ENCODE results near the gene NAV1.
"Not testable (repeated sequence)": the region's sequence is repeated elsewhere in the genome, so short reads cannot be mapped to it uniquely, and the experiment has no call there.

NAV1 gene

DNA sequence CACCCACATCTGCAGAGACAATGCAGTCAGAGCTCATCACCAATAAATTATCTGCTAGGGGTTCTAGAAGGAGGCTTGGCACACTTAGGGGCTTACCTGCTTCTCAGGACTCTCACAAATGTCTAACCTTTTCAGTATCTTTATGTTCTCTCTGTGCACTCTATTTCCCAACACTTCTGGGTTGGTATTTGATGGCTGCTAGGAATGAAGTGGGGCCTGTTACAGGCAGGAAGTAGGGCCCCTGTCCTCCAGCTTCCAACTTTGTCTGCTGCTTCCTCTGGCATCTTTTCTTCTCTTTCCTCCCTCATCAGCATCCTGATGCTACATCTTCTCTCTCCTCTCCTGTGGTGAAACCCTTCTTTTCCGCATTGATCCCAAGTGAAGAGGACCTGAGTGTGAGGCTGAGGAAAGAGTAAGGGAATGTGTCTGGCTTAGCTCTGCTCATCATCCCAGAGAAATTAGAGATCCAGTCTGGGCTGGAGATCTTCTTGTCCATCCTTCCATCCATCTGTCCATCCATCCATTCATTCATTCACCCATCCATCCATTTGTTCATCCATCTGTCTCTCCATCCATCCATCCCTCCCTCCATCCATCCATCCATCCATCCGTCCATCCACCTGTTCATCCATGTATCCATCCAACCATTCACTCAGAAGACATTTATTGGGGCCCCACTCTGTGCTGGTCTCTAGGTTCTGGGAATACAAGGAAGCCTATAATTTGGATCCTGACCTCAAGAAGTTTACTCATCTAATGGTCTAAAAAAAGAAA lies 29.1 kb upstream of the NAV1 start:
- DNase-seq (ENCODE audit: low spot score in 2 of 2) = no peak
- Histone ChIP-seq H3K27me3 (ENCODE audit: low read depth) (no peaks in the 10 kb centered on the region), H3K9me3 (no peaks in the 10 kb centered on the region)

DNA sequence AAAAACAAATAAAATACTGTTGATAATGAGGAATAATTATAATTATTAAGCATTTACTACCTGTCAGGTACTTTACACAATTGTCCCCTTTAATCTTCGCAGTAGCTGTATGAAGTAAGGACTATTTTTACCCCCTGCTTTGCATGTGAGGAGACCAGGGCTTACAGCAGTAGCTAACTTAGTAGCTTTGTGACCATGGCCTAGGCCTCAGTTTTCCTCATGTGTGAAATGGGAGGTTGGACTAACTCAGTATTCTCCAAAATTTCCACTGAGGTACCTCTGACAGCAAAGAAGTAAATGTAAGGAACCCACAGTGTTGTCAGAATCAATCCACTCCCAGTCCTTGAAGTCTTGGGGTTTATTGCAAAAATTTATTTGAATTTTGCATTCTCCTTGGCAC lies 28.2 kb upstream of the NAV1 start:
- H3K9me3 ChIP-seq = no peaks in the 10 kb centered on the region
- peaks cover 17% of the 10 kb centered on the region for H3K4me1 ChIP-seq
- in situ Hi-C loops (cut with MboI; ENCODE audit: low sequenced_read_pairs) = no loop called here
- DNase-seq (ENCODE audit: low spot score in 2 of 2) = no peak
- H3K36me3 ChIP-seq (replicated peaks) = no peaks in the 10 kb centered on the region
- H3K4me3 ChIP-seq = no peak overlapping the region
- H3K27me3 ChIP-seq (ENCODE audit: low read depth) = no peaks in the 10 kb centered on the region

More for the DNA sequence above, 29.1 kb upstream of the NAV1 start:
- Histone ChIP-seq H3K4me3 (no peak overlapping the region), H3K36me3 (replicated peaks) (no peaks in the 10 kb centered on the region), H3K4me1 (peaks cover 19% of the 10 kb centered on the region)
- in situ Hi-C loops (cut with MboI; ENCODE audit: low sequenced_read_pairs) = no loop called here

DNA sequence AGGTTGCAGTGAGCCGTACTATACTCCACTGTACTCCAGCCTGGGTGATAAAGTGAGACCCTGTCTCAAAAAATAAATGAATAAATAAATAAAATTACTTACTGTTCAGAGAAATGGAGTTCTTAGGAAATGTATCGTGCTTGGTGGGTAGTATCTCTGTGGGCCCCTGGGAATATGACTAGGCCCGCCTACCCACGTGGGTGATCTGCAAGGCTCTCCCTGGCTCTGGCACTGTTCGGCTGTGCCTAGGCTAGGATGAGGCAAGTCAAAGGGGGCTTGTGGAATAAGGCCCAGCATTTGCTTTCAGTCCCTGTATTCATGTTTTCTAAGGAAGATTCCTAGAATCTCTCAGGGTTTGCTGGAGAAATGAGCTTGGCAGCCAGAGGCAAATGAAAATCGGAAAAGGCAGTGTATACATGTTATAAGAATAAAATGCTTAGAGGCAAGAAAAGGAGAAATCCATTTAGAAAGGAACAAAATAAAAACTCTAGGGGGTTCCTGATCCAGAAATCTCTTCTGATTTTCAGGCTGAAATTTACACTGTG lies 27.5 kb upstream of the NAV1 start:
- Histone ChIP-seq H3K36me3 (replicated peaks) (no peaks in the 10 kb centered on the region), H3K27me3 (ENCODE audit: low read depth) (no peaks in the 10 kb centered on the region), H3K4me3 (no peak overlapping the region), H3K9me3 (no peaks in the 10 kb centered on the region), H3K4me1 (peaks cover 9% of the 10 kb centered on the region)
- in situ Hi-C loops (cut with MboI; ENCODE audit: low sequenced_read_pairs) = no loop called here
- no peak for DNase-seq (ENCODE audit: low spot score in 2 of 2)

DNA sequence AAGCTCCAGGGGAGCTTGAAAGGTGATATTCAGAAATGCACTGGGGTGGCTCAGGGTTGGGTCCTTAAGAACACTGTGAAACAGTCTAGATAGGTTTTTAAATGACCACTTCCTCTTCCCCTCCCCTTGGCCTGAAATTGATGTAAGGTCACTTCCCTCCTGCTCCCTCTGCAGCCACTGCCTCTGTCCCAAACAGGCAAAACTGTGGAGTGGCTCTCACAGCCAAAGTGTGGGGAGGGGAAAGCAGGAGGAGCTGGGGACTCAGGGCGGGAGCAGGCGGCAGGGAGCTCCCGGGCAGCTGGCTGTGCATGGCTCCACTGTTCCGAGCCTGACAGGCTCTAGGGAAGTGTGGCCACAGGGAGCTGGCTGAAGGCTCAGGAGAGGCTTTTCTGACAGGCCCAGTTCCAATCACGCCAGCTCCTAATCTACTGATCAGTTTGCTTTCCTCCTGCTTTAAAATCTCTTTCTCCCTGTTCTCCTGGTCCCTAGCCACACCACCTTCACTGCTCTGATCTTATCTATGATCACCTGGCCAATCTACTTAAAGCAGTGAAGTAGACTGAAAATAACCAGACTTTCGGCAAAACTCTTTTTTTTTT lies 26.9 kb upstream of the NAV1 start:
- no peak for DNase-seq (ENCODE audit: low spot score in 2 of 2)
- no peaks in the 10 kb centered on the region for H3K9me3 ChIP-seq
- H3K4me3 ChIP-seq = no peak overlapping the region
- H3K27me3 ChIP-seq (ENCODE audit: low read depth) = no peaks in the 10 kb centered on the region
- no peaks in the 10 kb centered on the region for H3K36me3 ChIP-seq (replicated peaks)
- in situ Hi-C loops (cut with MboI; ENCODE audit: low sequenced_read_pairs) = no loop called here
- peaks cover 7% of the 10 kb centered on the region for H3K4me1 ChIP-seq

DNA sequence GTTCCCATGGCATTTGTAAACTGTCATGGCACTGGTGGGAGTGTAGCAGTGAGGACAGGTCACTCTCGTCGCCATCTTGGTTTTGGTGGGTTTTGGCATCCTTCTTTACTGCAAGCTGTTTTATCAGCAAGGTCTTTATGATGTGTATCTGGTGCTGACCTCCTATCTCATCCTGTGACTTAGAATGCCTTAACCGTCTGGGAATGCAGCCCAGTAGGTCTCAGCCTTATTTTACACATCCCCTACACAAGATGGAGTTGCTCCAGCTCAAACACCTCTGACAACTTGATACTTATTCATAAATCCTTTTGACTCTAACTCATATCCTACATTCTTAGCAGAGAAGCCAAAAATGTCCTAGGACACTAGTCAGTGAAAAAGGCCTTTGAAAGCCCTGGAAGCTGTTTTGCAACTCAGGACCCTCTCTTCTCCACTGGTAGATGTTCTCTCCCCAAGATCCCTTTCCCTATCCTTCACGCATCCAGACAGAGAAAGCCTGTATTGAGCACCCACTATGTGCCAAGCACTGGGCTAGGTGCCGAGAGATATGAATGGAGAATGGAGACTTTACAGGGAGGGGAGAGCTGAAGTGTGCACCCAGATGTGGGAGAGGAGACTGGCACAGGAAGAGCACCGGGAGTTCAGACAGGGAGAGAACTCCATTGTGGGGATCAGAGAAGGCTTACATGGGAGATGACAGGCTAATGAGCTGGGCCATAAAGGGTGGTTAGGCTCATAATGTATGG lies 25.3 kb upstream of the NAV1 start:
- Histone ChIP-seq H3K4me3 (no peak overlapping the region), H3K36me3 (replicated peaks) (no peaks in the 10 kb centered on the region), H3K4me1 (peaks cover 3% of the 10 kb centered on the region; the same call in 1 of the 2 replicates), H3K9me3 (no peaks in the 10 kb centered on the region), H3K27me3 (ENCODE audit: low read depth) (no peaks in the 10 kb centered on the region)
- no peak for DNase-seq (ENCODE audit: low spot score in 2 of 2)
- in situ Hi-C loops (cut with MboI; ENCODE audit: low sequenced_read_pairs) = no loop called here

DNA sequence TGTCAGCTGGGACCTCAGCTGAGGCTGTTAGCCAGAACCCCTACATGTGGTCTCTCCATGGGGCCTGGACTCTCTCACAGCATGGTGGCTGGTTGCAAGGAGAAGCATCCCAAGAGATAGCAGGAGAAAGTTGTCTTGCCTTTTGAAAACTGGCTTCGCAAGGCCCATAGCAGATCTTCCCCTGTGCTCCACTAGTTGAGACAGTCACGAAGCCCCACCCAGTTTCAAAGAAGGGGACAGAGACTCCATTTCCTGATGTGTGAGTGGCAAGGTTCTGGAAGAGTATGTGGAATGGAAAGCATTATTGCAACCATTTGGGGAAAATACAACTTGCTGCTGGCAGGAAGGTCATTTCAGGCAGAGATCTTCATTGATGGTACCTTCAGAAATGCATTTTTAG lies 24.5 kb upstream of the NAV1 start:
- in situ Hi-C loops (cut with MboI; ENCODE audit: low sequenced_read_pairs) = no loop called here
- H3K9me3 ChIP-seq = no peaks in the 10 kb centered on the region
- H3K36me3 ChIP-seq (replicated peaks) = no peaks in the 10 kb centered on the region

DNA sequence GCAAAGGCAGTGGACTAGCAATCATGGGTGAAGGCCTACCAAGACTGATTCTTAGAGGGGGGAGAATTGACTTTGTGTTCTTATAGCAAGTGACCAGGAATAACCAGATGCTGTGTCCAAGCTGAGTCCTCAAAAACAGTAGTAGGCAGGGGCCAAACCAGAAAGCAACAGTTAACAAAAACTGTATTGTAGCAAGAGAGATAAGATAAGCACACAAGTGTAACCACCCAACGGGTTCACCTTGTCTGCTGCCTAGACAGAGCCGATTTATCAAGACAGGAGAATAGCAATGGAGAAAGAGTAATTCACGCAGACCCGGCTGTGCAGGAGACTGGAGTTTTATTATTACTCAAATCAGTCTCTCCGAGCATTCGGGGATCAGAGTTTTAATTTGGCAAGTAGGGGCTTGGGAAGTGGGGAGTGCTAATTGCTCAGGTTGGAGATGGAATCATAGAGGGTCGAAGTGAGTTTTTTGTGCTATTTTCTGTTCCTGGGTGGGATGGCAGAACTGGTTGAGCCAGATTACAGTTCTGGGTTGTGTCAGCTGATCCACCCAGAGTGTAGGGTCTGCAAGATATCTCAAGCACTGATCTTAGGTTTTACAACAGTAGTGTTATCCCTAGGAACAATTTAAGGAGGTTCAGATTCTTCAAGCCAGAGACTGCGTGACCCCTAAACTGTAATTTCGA lies 23.7 kb upstream of the NAV1 start:
- no peak overlapping the region for H3K4me3 ChIP-seq
- no peaks in the 10 kb centered on the region for H3K27me3 ChIP-seq (ENCODE audit: low read depth)
- DNase-seq (ENCODE audit: low spot score in 2 of 2) = no peak
- H3K4me1 ChIP-seq = peaks cover 3% of the 10 kb centered on the region; the same call in 1 of the 2 replicates
- in situ Hi-C loops (cut with MboI; ENCODE audit: low sequenced_read_pairs) = loop anchor here (5.0 kb wide), 1 partner anchor 68 kb away; no protein-coding TSS in a partner anchor
- no peaks in the 10 kb centered on the region for H3K36me3 ChIP-seq (replicated peaks)
- no peaks in the 10 kb centered on the region for H3K9me3 ChIP-seq

More for the DNA sequence above, 24.5 kb upstream of the NAV1 start:
- Histone ChIP-seq H3K4me1 (peaks cover 3% of the 10 kb centered on the region; the same call in 1 of the 2 replicates), H3K27me3 (ENCODE audit: low read depth) (no peaks in the 10 kb centered on the region), H3K4me3 (no peak overlapping the region)
- DNase-seq (ENCODE audit: low spot score in 2 of 2) = no peak

DNA sequence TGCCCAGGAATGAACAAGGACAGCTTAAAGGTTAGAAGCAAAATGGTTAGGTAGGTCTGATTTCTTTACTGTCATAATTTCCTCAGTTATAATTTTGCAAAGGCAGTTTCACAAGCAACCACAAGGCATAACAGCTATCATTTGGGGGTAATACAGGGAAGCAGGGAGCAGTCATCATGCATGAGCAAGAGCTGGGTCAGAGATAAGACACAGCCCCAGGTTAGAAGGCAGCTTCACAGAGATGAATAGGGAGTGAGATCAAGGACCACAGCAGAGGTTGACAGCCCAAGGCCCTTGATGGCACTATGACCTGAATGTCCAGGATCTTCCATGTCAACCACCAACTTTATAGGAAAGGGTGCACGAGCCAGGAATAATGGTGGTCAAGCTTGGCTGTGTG lies 23.0 kb upstream of the NAV1 start:
- Histone ChIP-seq H3K4me3 (no peak overlapping the region), H3K36me3 (replicated peaks) (no peaks in the 10 kb centered on the region), H3K27me3 (ENCODE audit: low read depth) (no peaks in the 10 kb centered on the region), H3K9me3 (no peaks in the 10 kb centered on the region), H3K4me1 (peaks cover 3% of the 10 kb centered on the region; the same call in 1 of the 2 replicates)
- in situ Hi-C loops (cut with MboI; ENCODE audit: low sequenced_read_pairs) = loop anchor here (5.0 kb wide), 1 partner anchor 69 kb away; no protein-coding TSS in a partner anchor
- no peak for DNase-seq (ENCODE audit: low spot score in 2 of 2)

DNA sequence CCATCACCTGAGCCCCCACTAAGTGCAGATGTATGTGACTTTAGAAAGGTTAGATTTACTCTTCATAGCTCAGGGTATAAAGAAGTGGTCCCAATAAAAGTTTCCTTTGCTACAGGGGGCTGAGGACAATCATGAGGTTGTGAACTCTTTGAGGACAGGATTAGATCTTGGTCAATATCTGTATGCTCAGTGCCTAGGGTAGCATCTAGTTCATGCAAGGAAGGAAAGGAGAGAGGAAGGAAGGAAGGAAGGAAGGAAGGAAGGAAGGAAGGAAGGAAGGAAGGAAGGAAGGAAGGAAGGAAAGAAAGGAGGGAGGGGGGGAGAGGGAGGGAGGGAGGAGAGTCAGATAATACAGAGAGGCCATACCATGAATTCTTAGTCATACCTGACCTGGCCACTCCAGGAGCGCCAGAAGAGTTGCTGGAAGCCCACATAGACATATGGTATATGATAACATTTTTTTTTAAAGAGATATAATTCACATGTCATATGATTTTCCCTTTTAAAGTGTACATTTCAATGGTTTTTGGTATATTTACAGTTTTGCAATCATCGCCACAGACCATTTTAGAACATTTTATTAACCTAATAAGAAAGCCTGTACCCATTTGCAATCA lies 22.3 kb upstream of the NAV1 start:
- DNase-seq (ENCODE audit: low spot score in 2 of 2) = no peak
- in situ Hi-C loops (cut with MboI; ENCODE audit: low sequenced_read_pairs) = loop anchor here (5.0 kb wide), 1 partner anchor 69 kb away; no protein-coding TSS in a partner anchor
- no peaks in the 10 kb centered on the region for H3K36me3 ChIP-seq (replicated peaks)
- no peaks in the 10 kb centered on the region for H3K27me3 ChIP-seq (ENCODE audit: low read depth)
- H3K4me3 ChIP-seq = no peak overlapping the region
- H3K9me3 ChIP-seq = no peaks in the 10 kb centered on the region
- H3K4me1 ChIP-seq = peaks cover 3% of the 10 kb centered on the region; the same call in 1 of the 2 replicates

DNA sequence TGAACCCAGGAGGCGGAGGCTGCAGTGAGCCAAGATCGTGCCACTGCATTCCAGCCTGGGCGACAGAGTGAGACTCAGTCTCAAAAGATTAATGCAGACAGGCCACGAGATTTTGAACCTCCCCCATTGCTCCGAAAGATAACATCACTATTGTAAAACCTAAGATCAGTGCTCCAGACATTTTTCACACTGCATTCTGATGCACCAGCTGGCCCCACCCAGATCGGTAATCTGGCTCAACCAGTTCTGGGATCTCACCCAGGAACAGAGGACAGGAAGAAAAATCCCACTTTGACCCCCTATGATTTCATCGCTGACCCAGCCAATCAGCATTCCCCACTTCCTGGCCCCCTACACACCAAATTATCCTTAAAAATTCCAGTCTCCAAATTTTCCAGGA lies 21.3 kb upstream of the NAV1 start:
- H3K4me1 ChIP-seq = peaks cover 2% of the 10 kb centered on the region; the same call in 1 of the 2 replicates
- H3K36me3 ChIP-seq (replicated peaks) = no peaks in the 10 kb centered on the region
- in situ Hi-C loops (cut with MboI; ENCODE audit: low sequenced_read_pairs) = loop anchor here (5.0 kb wide), 1 partner anchor 70 kb away; no protein-coding TSS in a partner anchor
- H3K9me3 ChIP-seq = no peaks in the 10 kb centered on the region
- no peak overlapping the region for H3K4me3 ChIP-seq
- no peaks in the 10 kb centered on the region for H3K27me3 ChIP-seq (ENCODE audit: low read depth)
- DNase-seq (ENCODE audit: low spot score in 2 of 2) = no peak

DNA sequence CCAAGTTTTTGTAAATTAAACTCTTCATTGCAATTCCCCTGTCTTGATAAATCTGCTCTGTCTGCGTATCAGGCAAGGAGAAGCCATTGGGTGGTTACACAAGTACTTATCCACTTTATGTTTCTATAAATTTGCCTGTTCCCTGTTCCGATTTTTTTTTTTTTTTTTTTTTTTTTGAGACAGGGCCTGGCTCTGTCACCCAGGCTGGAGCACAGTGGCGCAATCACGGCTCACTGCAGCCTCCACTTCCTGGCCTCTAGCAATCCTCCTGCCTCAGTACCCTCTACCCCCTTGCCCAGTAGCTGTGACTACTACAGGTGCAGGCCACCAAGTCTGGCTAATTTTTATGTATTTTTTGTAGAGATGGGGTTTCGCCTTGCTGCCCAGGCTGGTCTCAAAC lies 20.9 kb upstream of the NAV1 start:
- Histone ChIP-seq H3K27me3 (ENCODE audit: low read depth) (no peaks in the 10 kb centered on the region), H3K4me3 (no peak overlapping the region), H3K9me3 (no peaks in the 10 kb centered on the region), H3K4me1 (no peaks in the 10 kb centered on the region), H3K36me3 (replicated peaks) (no peaks in the 10 kb centered on the region)
- in situ Hi-C loops (cut with MboI; ENCODE audit: low sequenced_read_pairs) = loop anchor here (5.0 kb wide), 1 partner anchor 71 kb away; no protein-coding TSS in a partner anchor
- DNase-seq (ENCODE audit: low spot score in 2 of 2) = no peak

DNA sequence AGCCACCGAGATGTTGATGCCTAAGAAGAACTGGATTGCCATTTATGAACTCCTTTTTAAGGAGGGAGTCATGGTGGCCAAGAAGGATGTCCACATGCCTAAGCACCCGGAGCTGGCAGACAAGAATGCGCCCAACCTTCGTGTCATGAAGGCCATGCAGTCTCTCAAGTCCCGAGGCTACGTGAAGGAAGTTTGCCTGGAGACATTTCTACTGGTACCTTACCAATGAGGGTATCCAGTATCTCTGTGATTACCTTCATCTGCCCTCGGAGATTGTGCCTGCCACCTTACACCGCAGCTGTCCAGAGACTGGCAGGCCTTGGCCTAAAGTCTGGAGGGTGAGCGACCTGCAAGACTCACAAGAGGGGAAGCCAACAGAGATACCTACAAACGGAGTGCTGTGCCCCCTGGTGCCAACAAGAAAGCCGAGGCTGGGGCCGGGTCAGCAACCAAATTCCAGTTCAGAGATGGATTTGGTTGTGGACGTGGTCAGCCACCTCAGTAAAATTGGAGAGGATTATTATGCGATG lies 18.8 kb upstream of the NAV1 start:
- H3K9me3 ChIP-seq; in situ Hi-C loops (cut with MboI; ENCODE audit: low sequenced_read_pairs); DNase-seq (ENCODE audit: low spot score in 2 of 2); H3K27me3 ChIP-seq (ENCODE audit: low read depth); H3K4me1 ChIP-seq; H3K4me3 ChIP-seq; H3K36me3 ChIP-seq (replicated peaks): not testable (repeated sequence)
